Adrenal gland (tissue), 12 donors: ENCODE results near the gene RNF186. TPM values are rescaled to one million over a fixed set of nuclear protein-coding genes. Genes with fewer than 3 reads are reported as not detected.

Experiments
- DNase-seq, 7 donors: peaks; one replicate each; pipeline ENCODE4 v3.0.0-alpha.2; 2019 to 2020
- H3K27ac ChIP-seq, 5 donors: fragments of 200-600 bp; sonication (generic) in 4 of 5; 1 replicate in 3 of 5; 2 replicates in 2 of 5; pipeline versions ENCODE4 v1.5.1 to v1.8.0; 2016 to 2020; ENCODE audit warnings: mild to moderate bottlenecking in 1 of 5
- H3K27me3 ChIP-seq: fragments of 200-600 bp; 2 replicates; pipeline ENCODE4 v1.8.0; 2021
- H3K36me3 ChIP-seq, 2 donors: fragments of 200-600 bp; replicated peaks in 1 of 2; 1 replicate in 1 of 2; 2 replicates in 1 of 2; pipeline versions ENCODE4 v1.5.1 to v1.8.0; 2018 to 2022
- H3K4me1 ChIP-seq, 2 donors: fragments of 200-600 bp; replicated peaks in 1 of 2; 1 replicate in 1 of 2; 2 replicates in 1 of 2; pipeline versions ENCODE4 v1.5.1 to v1.8.0; 2018 to 2021
- H3K4me3 ChIP-seq, 4 donors: fragments of 200-600 bp; sonication (generic) in 3 of 4; one replicate each; pipeline ENCODE4 v1.5.1; 2016 to 2018
- H3K9me3 ChIP-seq, 3 donors: fragments of 200-600 bp; sonication (generic) in 1 of 3; replicated peaks in 1 of 3; 1 replicate in 2 of 3; 2 replicates in 1 of 3; pipeline versions ENCODE4 v1.5.1 to v1.8.0; 2016 to 2021
- CTCF ChIP-seq, 6 experiments: fragments of 450-650 bp in 4 of 6; fragments of 200-600 bp in 2 of 6; sonication (generic) in 1 of 6; IDR thresholded peaks; 1 replicate in 5 of 6; 2 replicates in 1 of 6; pipeline versions ENCODE4 v1.5.1 to v1.8.0; 2016 to 2021; ENCODE audit warnings: antibody characterized with exemption in 6 of 6, mild to moderate bottlenecking in 2 of 6, moderate library complexity in 1 of 6
- POLR2A ChIP-seq, 2 donors: fragments of 450-650 bp; IDR thresholded peaks; one replicate each; pipeline ENCODE4 v1.6.1; 2017; ENCODE audit warnings: antibody characterized with exemption in 2 of 2, mild to moderate bottlenecking in 2 of 2, moderate library complexity in 1 of 2
- WGBS, 4 donors: extraction: QIAGEN DNeasy Blood & Tissue Kit in 2 of 4; methylation state at CpG; one replicate each; pipeline versions ENCODE4 v1.1.5 to v1.1.7; 2013 to 2017; 5-methylcytosine and 5-hydroxymethylcytosine counted together
- intact Hi-C, 2 donors: fragments of 100-400 bp; cut with DNase I; formaldehyde crosslinking; loops; one replicate each; pipeline versions ENCODE4 v1.14.1 to v1.15.0; 2022 to 2023
- polyA plus RNA-seq, 3 donors: library from polyadenylated mRNA; stranded (reverse); fragments of 200-250 nt in 2 of 3; fragments of 350-450 nt in 1 of 3; fragmentation: Illumina TruSeq in 1 of 3; extraction: RNeasy Lipid Tissue Mini Kit (QIAGEN cat#74804) in 1 of 3; gene quantifications; one replicate each; pipeline ENCODE4 v1.2.3, GENCODE V29; 2013 to 2014
- total RNA-seq, 9 donors: library from RNA; depleted of rRNA in 4 of 9; stranded (reverse); fragments of >200 nt in 4 of 9; fragments of 120-200 nt in 1 of 9; fragmentation: NEBNext Ultra II Directional in 1 of 9; extraction: Animal tissue kit (Norgen Biotek cat#: 25700) in 1 of 9; gene quantifications; one replicate each; pipeline versions ENCODE4 v1.1.0 to v1.2.4, GENCODE V29; 2013 to 2023
- donor health status: healthy with polysubstance abuse.
- donor health status: Bipolar disorder and iron deficiency.
- donor health status: DM: yes; HTN: yes; CAD: no.
- donor health status: DM: no; HTN: no; CAD: no.
- donor health status: DM: no; HTN: no; CAD: no.
- donor health status: DM: yes; HTN: yes; CAD: no.

Gene RNF186
- total and polyA plus RNA-seq, 12 donors = not detected

- Histone ChIP-seq H3K4me1 (no peaks in the 10 kb centered on the region), H3K27me3 (no peaks in the 10 kb centered on the region), H3K9me3 (no peaks in the 10 kb centered on the region), H3K36me3 (peaks cover 0 to 14% of the 10 kb centered on the region in 2 donors), H3K4me3 (no peak overlapping the region), H3K27ac (no peak overlapping the region)
- 83 to 89% (median 87%) methylated on average over 4 to 9 of the region's 9 CpGs for WGBS, 4 donors
- intact Hi-C loops = no loop called here
- TF ChIP-seq CTCF (IDR thresholded peaks at IDR 0.05) = no peak
- no peak for TF ChIP-seq POLR2A (IDR thresholded peaks at IDR 0.05)
- DNase-seq = no peak
Observed at GRCh38 chr1:19786988-19787423, 28.1 kb downstream of the RNF186 start.

- DNase-seq = no peak
- H3K4me1 ChIP-seq = no peaks in the 10 kb centered on the region
- H3K27ac ChIP-seq = no peak overlapping the region
- H3K4me3 ChIP-seq = no peak overlapping the region
- H3K36me3 ChIP-seq = peaks cover 0 to 16% of the 10 kb centered on the region in 2 donors
- WGBS, 4 donors = 63 to 66% (median 64%) methylated on average over 4 of the region's 4 CpGs
- no peak for TF ChIP-seq POLR2A (IDR thresholded peaks at IDR 0.05)
- no peak for TF ChIP-seq CTCF (IDR thresholded peaks at IDR 0.05)
- H3K27me3 ChIP-seq = no peaks in the 10 kb centered on the region
- H3K9me3 ChIP-seq = no peaks in the 10 kb centered on the region
- intact Hi-C loops = no loop called here
Observed at GRCh38 chr1:19785660-19786059, 29.4 kb downstream of the RNF186 start.

DNA sequence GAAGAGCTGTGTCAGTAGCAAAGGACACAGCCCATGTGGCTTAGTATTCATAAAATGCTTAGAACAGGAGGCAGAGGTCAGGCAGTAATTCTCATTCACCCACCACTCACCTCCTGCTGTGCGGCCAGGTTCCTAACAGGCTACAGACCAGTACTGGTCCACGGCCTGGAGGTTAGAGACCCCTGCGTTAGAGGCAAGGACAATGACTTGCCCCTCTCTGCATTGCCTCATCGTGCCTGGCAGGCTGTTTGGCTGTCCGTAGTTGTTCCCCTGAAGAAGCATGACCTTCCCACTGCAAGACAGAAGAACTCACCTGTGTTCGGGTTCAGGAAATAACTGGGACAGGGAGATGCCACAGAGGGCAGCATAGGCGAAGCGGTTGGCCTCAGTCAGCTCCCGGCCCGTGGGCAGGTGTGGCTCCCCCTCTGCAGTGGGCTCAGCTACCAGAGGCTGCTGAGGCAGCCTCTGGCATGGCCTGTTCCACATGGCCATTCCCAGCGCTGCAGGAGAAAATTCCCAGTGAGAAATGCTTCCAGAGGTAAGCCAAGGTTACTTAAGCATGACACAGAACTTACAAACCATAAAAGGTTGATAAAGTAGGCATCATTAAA lies 34.7 kb downstream of the RNF186 start:
- intact Hi-C loops = no loop called here
- Histone ChIP-seq H3K9me3 (no peaks in the 10 kb centered on the region), H3K36me3 (peaks cover 0 to 13% of the 10 kb centered on the region in 2 donors)

GRCh38 chr1:19776933-19777332 lies 38.1 kb downstream of the RNF186 start:
- DNase-seq = no peak
- Histone ChIP-seq H3K4me3 (no peak overlapping the region), H3K4me1 (no peaks in the 10 kb centered on the region), H3K36me3 (peaks cover 0 to 22% of the 10 kb centered on the region in 2 donors), H3K27me3 (no peaks in the 10 kb centered on the region), H3K27ac (no peak overlapping the region), H3K9me3 (no peaks in the 10 kb centered on the region)
- TF ChIP-seq POLR2A (IDR thresholded peaks at IDR 0.05) (no peak), CTCF (IDR thresholded peaks at IDR 0.05) (no peak)
- intact Hi-C loops = no loop called here
- 97 to 99% (median 98%) methylated on average over 4 of the region's 4 CpGs for WGBS, 4 donors

More for the DNA sequence above, 34.7 kb downstream of the RNF186 start:
- DNase-seq = no peak
- 91 to 94% (median 92%) methylated on average over 9 to 11 of the region's 11 CpGs for WGBS, 4 donors
- no peak for TF ChIP-seq POLR2A (IDR thresholded peaks at IDR 0.05)
- no peak for TF ChIP-seq CTCF (IDR thresholded peaks at IDR 0.05)
- Histone ChIP-seq H3K27ac (no peak overlapping the region), H3K4me3 (no peak overlapping the region), H3K4me1 (no peaks in the 10 kb centered on the region), H3K27me3 (no peaks in the 10 kb centered on the region)
